GM12892 (cell line): ENCODE data around the gene ASCL2. TPM values are rescaled to one million over a fixed set of nuclear protein-coding genes. Genes with fewer than 3 reads are reported as not detected.

ENCODE experiments used
- DNase-seq: peaks from one replicate; pipeline ENCODE4 v3.0.0; 2011; ENCODE audit not compliant: insufficient read length
- FAIRE-seq: peaks from 2 replicates; lab custom pipeline; 2011; peaks lifted over from hg19 to GRCh38; lab: Jason Lieb, UNC
- POLR2A ChIP-seq: IDR thresholded peaks from 2 replicates; pipeline ENCODE4 v1.6.1; 2011; ENCODE audit warnings: low read depth, low read length, control low read depth
- POLR2AphosphoS5 ChIP-seq: IDR thresholded peaks from 2 replicates; pipeline ENCODE4 v1.6.1; 2011; ENCODE audit warnings: low read depth, low read length, control low read depth
- TAF1 ChIP-seq: IDR thresholded peaks from 2 replicates; pipeline ENCODE4 v1.6.1; 2011; ENCODE audit warnings: low read depth, mild to moderate bottlenecking, control low read depth, low read length, borderline replicate concordance
- polyA plus RNA-seq: library from polyadenylated mRNA; unstranded; fragments of >200 nt; gene quantifications from one replicate; pipeline ENCODE4 v1.2.1, GENCODE V29; 2012; ENCODE audit warnings: missing spikeins, inconsistent platforms; ENCODE audit not compliant: missing spikeins

The ASCL2 gene
- not detected for polyA plus RNA-seq

DNA sequence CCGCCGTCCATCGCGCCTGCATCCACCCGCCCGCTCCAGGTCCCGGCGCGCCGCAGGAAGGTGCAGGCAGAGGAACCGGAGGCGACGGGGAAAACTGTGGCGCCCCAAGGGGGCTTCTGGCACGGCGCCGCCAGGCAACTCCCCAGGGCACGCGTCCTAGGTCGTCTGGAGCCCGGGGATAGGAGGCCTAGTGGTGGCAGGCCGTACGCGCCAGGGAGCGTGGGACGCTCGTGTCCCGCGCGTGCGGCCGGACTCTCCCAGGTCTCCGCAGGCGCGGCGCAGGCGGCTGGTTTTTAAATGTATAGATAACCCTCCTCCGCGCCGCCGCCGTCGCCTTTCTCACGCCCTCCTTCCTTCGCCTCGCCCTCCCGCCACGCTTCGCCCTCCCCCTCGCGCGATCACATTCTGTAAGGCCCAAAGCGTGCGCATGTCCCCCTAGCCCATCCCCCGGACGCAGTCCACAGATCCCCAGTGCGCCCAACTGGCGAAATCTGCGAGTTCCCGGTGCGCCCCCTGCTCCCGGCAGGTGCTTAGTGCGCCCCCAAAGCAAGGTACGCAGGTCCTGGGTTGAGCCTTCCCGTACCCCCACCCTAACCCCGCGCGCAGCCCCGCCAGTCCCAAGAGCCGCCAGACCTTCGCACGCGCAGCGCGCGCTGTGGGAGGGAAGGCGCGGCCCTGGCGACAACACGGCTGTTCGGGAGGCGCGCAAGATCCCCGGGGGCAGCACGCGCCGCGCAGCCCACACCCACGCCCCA, at the start of gene ASCL2:
Gene ASCL2 (minus strand): TSS at position 267 of the 755 bp plus-strand sequence. CDS start 256 bp downstream, at position 11.
- FAIRE-seq, result no peak
- TF ChIP-seq POLR2AphosphoS5, result no peak
- no peak for TF ChIP-seq TAF1
- TF ChIP-seq POLR2A, result no peak
- DNase-seq, result no peak

- no peak for DNase-seq
- FAIRE-seq, result no peak
- no peak for TF ChIP-seq POLR2AphosphoS5
These were observed 49.5 kb upstream of the ASCL2 start for GRCh38 chr11:2319791-2320472.

DNA sequence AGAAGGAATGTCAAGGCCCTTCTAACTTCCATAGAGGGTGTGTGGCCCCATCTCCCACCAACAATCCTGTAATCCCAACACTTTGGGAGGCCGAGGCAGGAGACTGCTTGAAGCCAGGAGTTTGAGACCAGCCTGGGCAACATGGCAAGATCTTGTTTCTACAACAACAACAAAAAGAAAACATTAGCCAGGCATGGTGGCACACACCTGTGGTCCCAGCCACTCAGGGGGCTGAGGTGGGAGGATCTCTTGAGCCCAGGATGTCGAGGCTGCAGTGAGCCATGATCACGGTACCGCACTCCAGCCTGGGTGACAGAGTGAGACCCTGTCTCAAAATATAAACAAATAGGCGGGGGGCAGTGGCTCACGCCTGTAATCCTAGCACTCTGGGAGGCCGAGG, 48.3 kb upstream of the ASCL2 start:
- no peak for DNase-seq
- TF ChIP-seq POLR2A, result no peak
- no peak for TF ChIP-seq POLR2AphosphoS5
- no peak for TF ChIP-seq TAF1
- no peak for FAIRE-seq

DNA sequence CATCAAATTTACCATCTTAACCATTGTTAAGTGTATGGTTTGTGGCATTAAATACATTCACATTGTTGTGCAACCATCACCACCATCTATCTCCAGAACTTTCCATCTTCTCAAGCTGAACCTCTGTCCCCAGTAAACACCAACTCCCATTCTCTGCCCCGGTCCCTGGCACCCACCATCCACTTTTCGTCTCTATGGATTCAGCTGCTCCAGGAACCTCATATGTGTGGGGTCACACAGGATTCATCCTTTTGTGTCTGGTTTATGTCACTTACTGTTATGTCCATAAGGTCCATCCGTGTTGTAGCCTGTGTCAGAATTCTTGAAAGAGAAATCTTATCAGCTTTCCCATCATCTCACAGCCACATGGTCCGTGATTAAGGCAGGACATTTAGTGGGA, 47.7 kb upstream of the ASCL2 start:
- DNase-seq (no peak), FAIRE-seq (no peak)
- no peak for TF ChIP-seq POLR2AphosphoS5
- TF ChIP-seq TAF1, result no peak
- TF ChIP-seq POLR2A, result no peak

DNA sequence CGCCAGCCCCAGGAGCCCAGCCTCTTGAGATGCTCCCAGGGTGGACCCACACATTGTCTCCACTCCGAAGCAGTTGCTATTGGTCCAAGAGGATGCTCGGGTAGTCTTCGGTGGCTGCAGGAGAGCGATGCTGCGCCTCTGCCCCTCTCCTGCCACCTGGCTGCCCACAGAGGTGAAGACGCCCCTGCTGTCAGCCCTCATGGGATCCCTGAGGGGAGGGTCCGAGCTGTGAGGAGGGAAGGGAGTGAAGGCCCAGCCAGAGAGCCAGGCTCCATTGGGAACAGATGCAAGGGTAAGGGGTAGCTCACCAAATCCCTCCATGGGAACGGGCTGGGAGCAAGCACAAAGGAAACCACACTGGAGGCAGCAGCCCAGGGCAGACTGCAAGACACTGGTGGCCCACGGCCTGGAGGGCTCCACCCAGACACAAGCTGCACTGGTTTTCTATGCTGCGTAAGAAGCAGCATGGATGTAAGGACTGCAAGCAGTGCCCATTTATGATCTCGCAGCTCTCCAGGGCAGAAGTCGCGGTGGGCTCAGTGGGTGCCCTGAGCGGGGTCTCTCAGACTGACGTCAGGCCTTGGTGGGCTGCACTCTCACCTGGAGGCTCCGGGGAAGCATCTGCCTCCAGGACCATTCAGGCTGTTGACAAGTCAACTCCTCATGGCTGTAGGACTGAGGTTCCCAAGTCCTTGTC, 47.1 kb upstream of the ASCL2 start:
- no peak for FAIRE-seq
- TF ChIP-seq TAF1, result no peak
- no peak for TF ChIP-seq POLR2A
- DNase-seq, result no peak

- TF ChIP-seq POLR2A (no peak), TAF1 (no peak), POLR2AphosphoS5 (no peak)
These were observed 46.5 kb upstream of the ASCL2 start for GRCh38 chr11:2316963-2317244.

GRCh38 chr11:2316169-2316962, 46.0 kb upstream of the ASCL2 start:
- TF ChIP-seq POLR2AphosphoS5 (no peak), TAF1 (no peak), POLR2A (no peak)
- no peak for DNase-seq
- FAIRE-seq, result no peak

More at GRCh38 chr11:2316963-2317244, 46.5 kb upstream of the ASCL2 start:
- no peak for DNase-seq
- no peak for FAIRE-seq

- no peak for DNase-seq
- no peak for FAIRE-seq
- no peak for TF ChIP-seq POLR2AphosphoS5
- no peak for TF ChIP-seq POLR2A
- TF ChIP-seq TAF1, result no peak
These were observed 45.2 kb upstream of the ASCL2 start for GRCh38 chr11:2315395-2316168.

DNA sequence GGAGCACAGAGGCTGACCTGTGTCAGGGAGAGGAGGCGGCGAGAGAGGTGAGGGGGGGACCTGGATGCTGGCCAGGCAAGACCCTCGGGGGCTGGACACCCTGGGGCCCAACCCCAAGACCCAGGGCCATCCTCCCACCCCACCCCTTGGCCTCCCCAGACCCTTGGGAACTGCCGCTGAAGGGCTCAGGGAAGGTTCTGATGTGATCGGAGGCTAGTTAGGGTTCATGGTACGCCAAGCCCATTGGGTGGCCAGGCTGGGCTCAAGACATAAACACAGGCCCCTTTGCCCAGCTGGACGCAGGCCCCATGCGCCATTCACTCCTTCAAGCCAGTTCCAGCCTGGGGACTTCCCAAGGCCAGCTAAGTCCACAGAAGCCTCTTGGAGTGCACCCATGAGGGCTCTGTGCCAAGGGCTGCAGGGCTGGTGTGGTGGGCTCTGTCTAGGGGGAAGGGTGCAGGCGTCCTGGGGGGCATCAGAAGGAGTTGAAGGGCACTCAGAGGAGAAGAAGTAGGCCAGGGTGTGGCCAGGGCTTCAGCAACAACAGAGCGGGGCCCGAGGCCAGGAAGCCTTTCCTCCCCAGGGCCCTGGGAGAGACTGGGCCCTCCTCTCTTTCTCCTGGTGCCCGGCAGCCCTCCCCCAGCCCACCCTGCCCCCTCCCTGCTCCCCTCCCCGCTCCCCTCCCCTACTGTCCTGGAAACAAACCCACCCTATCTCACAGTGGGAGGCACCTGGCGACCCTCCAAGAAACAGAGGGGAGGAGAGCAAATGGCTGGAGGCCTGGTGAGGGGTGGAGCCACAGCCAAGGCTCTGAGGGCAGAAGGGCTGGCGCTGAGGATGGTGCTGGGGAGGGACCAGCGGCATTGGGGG, 44.4 kb upstream of the ASCL2 start:
- no peak for DNase-seq
- no peak for FAIRE-seq
- TF ChIP-seq TAF1 (no peak), POLR2AphosphoS5 (no peak), POLR2A (no peak)

GRCh38 chr11:2314136-2314524, 43.7 kb upstream of the ASCL2 start:
- FAIRE-seq, result no peak
- TF ChIP-seq POLR2A (no peak), POLR2AphosphoS5 (no peak), TAF1 (no peak)
- no peak for DNase-seq
